Posterior vena cava (tissue), 2 donors: ENCODE measurements around the gene RIMS4. TPM values are rescaled to one million over a fixed set of nuclear protein-coding genes. Genes with fewer than 3 reads are reported as not detected.

Experiments used
- DNase-seq: peaks from one replicate; pipeline ENCODE4 v3.0.0-alpha.2; 2020; ENCODE audit warnings: low spot score
- intact Hi-C, 2 donors: fragments of 100-400 bp; cut with DNase I; formaldehyde crosslinking; loops; one replicate each; pipeline versions ENCODE4 v1.14.1 to v1.14.2; 2022 to 2023
- total RNA-seq, 2 donors: library from RNA; stranded (reverse); fragmentation: NEBNext Ultra II Directional; extraction: Animal tissue kit (Norgen Biotek cat#: 25700); gene quantifications; one replicate each; pipeline ENCODE4 v1.2.1, GENCODE V29; 2021
- donor health status: DM: yes; HTN: yes; CAD: no.
- donor health status: DM: yes; HTN: yes; CAD: no.

Gene RIMS4
- total RNA-seq, 2 donors from 2014 or later = 5.6 to 6.6 TPM

GRCh38 chr20:44748005-44748370, 62.4 kb downstream of the RIMS4 start:
- no peak for DNase-seq
- intact Hi-C loops = loop anchor here in 1 of 2 donors (5.0 kb wide), 1 partner anchor 119 kb away; no protein-coding TSS in a partner anchor

- peak; percentile 92 for DNase-seq
- intact Hi-C loops = loop anchor here (2.0 to 5.0 kb wide), 2 partner anchors 120 to 121 kb away; no protein-coding TSS in a partner anchor
These were observed 63.0 kb downstream of the RIMS4 start for GRCh38 chr20:44747166-44748004.

GRCh38 chr20:44746367-44747165, 63.8 kb downstream of the RIMS4 start:
- intact Hi-C loops = loop anchor here (2.0 to 5.0 kb wide), 2 partner anchors 121 to 122 kb away; no protein-coding TSS in a partner anchor
- no peak for DNase-seq

- DNase-seq = peak; percentile 88
- intact Hi-C loops = loop anchor here (2.0 to 5.0 kb wide), 2 partner anchors 122 to 123 kb away; no protein-coding TSS in a partner anchor
These were observed 64.6 kb downstream of the RIMS4 start, which contains the start of gene KCNK15 for GRCh38 chr20:44745598-44746366. KCNK15 (plus strand) TSS chr20:44745865; CDS start chr20:44745911, 46 bp downstream.

GRCh38 chr20:44745122-44745597, 65.2 kb downstream of the RIMS4 start:
- no peak for DNase-seq
- intact Hi-C loops = loop anchor here in 1 of 2 donors (5.0 kb wide), 1 partner anchor 122 kb away; no protein-coding TSS in a partner anchor

- intact Hi-C loops = no loop called here
- DNase-seq = no peak
These were observed 66.3 kb downstream of the RIMS4 start for GRCh38 chr20:44743916-44744655.

GRCh38 chr20:44743080-44743701, 67.2 kb downstream of the RIMS4 start:
- DNase-seq = no peak
- intact Hi-C loops = no loop called here

- intact Hi-C loops = no loop called here
- DNase-seq = no peak
These were observed 67.9 kb downstream of the RIMS4 start for GRCh38 chr20:44742304-44743079.

GRCh38 chr20:44739942-44740341, 70.4 kb downstream of the RIMS4 start:
- DNase-seq = no peak
- intact Hi-C loops = no loop called here

- DNase-seq = peak; percentile 79
- intact Hi-C loops = no loop called here
These were observed 71.4 kb downstream of the RIMS4 start for GRCh38 chr20:44738813-44739477.

- no peak for DNase-seq
- intact Hi-C loops = no loop called here
These were observed 73.2 kb downstream of the RIMS4 start for GRCh38 chr20:44737116-44737515.

- intact Hi-C loops = no loop called here
- peak; percentile 72 for DNase-seq
These were observed 74.0 kb downstream of the RIMS4 start for GRCh38 chr20:44736170-44737021.

- intact Hi-C loops = no loop called here
- no peak for DNase-seq
These were observed 74.6 kb downstream of the RIMS4 start for GRCh38 chr20:44735816-44736169.

GRCh38 chr20:44734938-44735337, 75.4 kb downstream of the RIMS4 start:
- intact Hi-C loops = no loop called here
- DNase-seq = no peak

- peak; percentile 89 for DNase-seq
These were observed 76.8 kb downstream of the RIMS4 start for GRCh38 chr20:44733341-44734069.

More at GRCh38 chr20:44733341-44734069, 76.8 kb downstream of the RIMS4 start:
- intact Hi-C loops = loop anchor here (2.0 kb wide), 1 partner anchor 49 kb away; no protein-coding TSS in a partner anchor
